Hepatic stellate cell (primary cell): ENCODE results near the gene HPCAL1.

ENCODE experiments used
- DNase-seq: peaks from one replicate; pipeline ENCODE4 v3.0.0; 2011; ENCODE audit warnings: low spot score

HPCAL1 gene

GRCh38 chr2:10337449-10338269 lies 35.0 kb downstream of the HPCAL1 start:
- no peak for DNase-seq

- DNase-seq, result no peak
Measured at GRCh38 chr2:10338270-10339188, 35.8 kb downstream of the HPCAL1 start.

GRCh38 chr2:10339647-10340592 lies 37.2 kb downstream of the HPCAL1 start:
- no peak for DNase-seq

GRCh38 chr2:10340593-10340975 lies 37.9 kb downstream of the HPCAL1 start:
- no peak for DNase-seq

- no peak for DNase-seq
Measured at GRCh38 chr2:10341193-10341592, 38.5 kb downstream of the HPCAL1 start.

- DNase-seq, result no peak
Measured at GRCh38 chr2:10342245-10342951, 39.7 kb downstream of the HPCAL1 start.

- DNase-seq, result no peak
Measured at GRCh38 chr2:10343191-10343590, 40.5 kb downstream of the HPCAL1 start.

- DNase-seq, result no peak
Measured at GRCh38 chr2:10343658-10344057, 41.0 kb downstream of the HPCAL1 start.

- no peak for DNase-seq
Measured at GRCh38 chr2:10344105-10345066, 41.7 kb downstream of the HPCAL1 start.

GRCh38 chr2:10345126-10345525 lies 42.4 kb downstream of the HPCAL1 start:
- DNase-seq, result no peak

- DNase-seq, result no peak
Measured at GRCh38 chr2:10345813-10346212, 43.1 kb downstream of the HPCAL1 start.

- no peak for DNase-seq
Measured at GRCh38 chr2:10346929-10347561, 44.3 kb downstream of the HPCAL1 start.

- DNase-seq, result no peak
Measured at GRCh38 chr2:10347562-10347948, 44.9 kb downstream of the HPCAL1 start.

GRCh38 chr2:10348891-10349290 lies 46.2 kb downstream of the HPCAL1 start:
- no peak for DNase-seq

- DNase-seq, result no peak
Measured at GRCh38 chr2:10350761-10351160, 48.1 kb downstream of the HPCAL1 start.

GRCh38 chr2:10352361-10352760 lies 49.7 kb downstream of the HPCAL1 start:
- no peak for DNase-seq

- no peak for DNase-seq
Measured at GRCh38 chr2:10352972-10353371, 50.3 kb downstream of the HPCAL1 start.

GRCh38 chr2:10353931-10354330 lies 51.2 kb downstream of the HPCAL1 start:
- no peak for DNase-seq

GRCh38 chr2:10354399-10354798 lies 51.7 kb downstream of the HPCAL1 start:
- DNase-seq, result no peak
